ENCODE data around the gene TAF1B. TPM values are rescaled to one million over a fixed set of nuclear protein-coding genes. Genes with fewer than 3 reads are reported as not detected.

Gene TAF1B
- total and polyA plus RNA-seq, 9 donors, result 6.4 to 22.0 (median 14.4) TPM

- peaks cover 3% of the 10 kb centered on the region for H3K4me1 ChIP-seq (ENCODE audit: insufficient read depth)
- H3K9me3 ChIP-seq, result no peaks in the 10 kb centered on the region
- 76 to 78% (median 76%) methylated on average over 2 of the region's 2 CpGs for WGBS, 3 donors
- no peak for DNase-seq
- H3K27me3 ChIP-seq, result no peaks in the 10 kb centered on the region
- no peaks in the 10 kb centered on the region for H3K36me3 ChIP-seq
- no peak for TF ChIP-seq EP300 (IDR thresholded peaks at IDR 0.05)
- no peak for TF ChIP-seq CTCF (IDR thresholded peaks at IDR 0.05)
- TF ChIP-seq POLR2A (IDR thresholded peaks at IDR 0.05), result no peak
- intact Hi-C loops (cut with DNase I), result no loop called here
- no peak overlapping the region for H3K27ac ChIP-seq
- H3K4me3 ChIP-seq, result no peak overlapping the region
These were observed 137.2 kb downstream of the TAF1B start for GRCh38 chr2:9980520-9980919.

DNA sequence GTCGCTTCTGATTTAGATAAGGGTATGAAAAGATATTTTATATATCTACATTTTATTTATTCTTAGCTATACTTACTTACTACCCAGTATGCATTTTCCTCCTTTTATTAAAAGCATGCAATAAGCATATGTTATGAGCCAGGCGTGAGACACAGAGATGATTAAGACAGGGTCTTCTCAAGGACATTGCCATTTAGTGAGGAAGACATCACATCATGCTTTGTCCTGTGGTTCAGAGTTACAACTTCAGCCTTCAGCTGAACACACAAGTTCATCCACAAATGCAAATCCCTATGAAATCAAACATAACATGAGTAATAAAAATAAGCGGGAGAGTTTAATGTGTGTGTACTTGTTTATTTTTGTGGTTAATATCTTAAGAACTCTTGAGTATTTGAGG, 138.4 kb downstream of the TAF1B start:
- no peak overlapping the region for H3K4me3 ChIP-seq
- no peaks in the 10 kb centered on the region for H3K9me3 ChIP-seq
- no peak overlapping the region for H3K27ac ChIP-seq
- no peak for DNase-seq
- peaks cover 3% of the 10 kb centered on the region for H3K4me1 ChIP-seq (ENCODE audit: insufficient read depth)
- intact Hi-C loops (cut with DNase I), result loop anchor here in 1 of 4 donors (2.0 kb wide), 1 partner anchor 69 kb away; no protein-coding TSS in a partner anchor
- TF ChIP-seq EP300 (IDR thresholded peaks at IDR 0.05) (no peak), POLR2A (IDR thresholded peaks at IDR 0.05) (no peak), CTCF (IDR thresholded peaks at IDR 0.05) (no peak)
- whole genome bisulfite sequencing, 3 donors, result 83 to 86% (median 84%) methylated on average over 3 of the region's 3 CpGs
- H3K27me3 ChIP-seq, result no peaks in the 10 kb centered on the region
- no peaks in the 10 kb centered on the region for H3K36me3 ChIP-seq

DNA sequence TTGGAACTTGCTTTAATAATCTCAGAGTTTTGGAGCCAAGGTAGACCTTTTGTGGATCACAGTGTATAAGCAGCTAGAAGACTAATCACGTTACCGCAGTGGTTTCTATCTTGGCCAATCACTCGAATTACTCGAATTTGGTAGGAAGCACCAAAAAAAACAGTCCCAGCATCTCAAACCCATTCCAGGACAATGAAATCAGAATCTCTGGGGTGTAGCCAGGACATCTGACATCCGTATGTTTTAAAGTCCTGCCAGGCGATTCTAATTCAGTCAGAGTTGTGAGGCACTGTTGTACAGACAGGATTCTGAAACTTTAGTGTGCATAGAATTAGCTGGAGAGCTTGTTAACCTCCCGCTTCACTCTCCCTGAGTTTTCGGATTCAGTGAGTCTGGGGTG, 139.0 kb downstream of the TAF1B start:
- H3K9me3 ChIP-seq, result no peaks in the 10 kb centered on the region
- H3K4me1 ChIP-seq (ENCODE audit: insufficient read depth), result peaks cover 3% of the 10 kb centered on the region
- WGBS, 3 donors, result 64 to 68% (median 66%) methylated on average over 8 of the region's 8 CpGs
- no peaks in the 10 kb centered on the region for H3K36me3 ChIP-seq
- no peak for DNase-seq
- no peaks in the 10 kb centered on the region for H3K27me3 ChIP-seq
- H3K4me3 ChIP-seq, result no peak overlapping the region
- TF ChIP-seq EP300 (IDR thresholded peaks at IDR 0.05), result no peak
- no peak for TF ChIP-seq CTCF (IDR thresholded peaks at IDR 0.05)
- intact Hi-C loops (cut with DNase I), result loop anchor here in 1 of 4 donors (2.0 kb wide), 1 partner anchor 69 kb away; no protein-coding TSS in a partner anchor
- H3K27ac ChIP-seq, result no peak overlapping the region

DNA sequence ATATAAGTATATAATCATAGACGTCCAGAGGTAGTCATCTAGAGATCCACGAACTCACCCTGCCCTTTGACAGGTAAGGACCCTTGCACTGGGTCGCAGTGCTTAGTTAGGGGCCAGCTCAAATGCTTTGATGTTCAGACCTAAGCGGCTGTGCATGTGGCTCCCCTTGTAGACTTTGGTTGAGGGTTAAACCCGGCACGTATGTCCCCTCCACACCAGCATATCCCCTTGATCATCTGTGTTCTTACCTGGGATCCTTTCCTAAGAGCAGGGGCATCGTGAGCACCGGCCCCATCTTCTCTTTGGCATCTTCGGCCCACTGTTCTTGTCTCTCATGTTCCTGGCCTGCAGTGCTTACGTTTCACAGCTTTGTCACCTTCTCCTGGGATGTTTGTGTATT, 139.6 kb downstream of the TAF1B start:
- TF ChIP-seq POLR2A (IDR thresholded peaks at IDR 0.05), result no peak
- no peaks in the 10 kb centered on the region for H3K36me3 ChIP-seq
- no peak overlapping the region for H3K27ac ChIP-seq
- H3K4me3 ChIP-seq, result no peak overlapping the region
- no peak for DNase-seq
- no peaks in the 10 kb centered on the region for H3K9me3 ChIP-seq
- intact Hi-C loops (cut with DNase I), result loop anchor here in 1 of 4 donors (2.0 kb wide), 1 partner anchor 68 kb away; no protein-coding TSS in a partner anchor
- peaks cover 3% of the 10 kb centered on the region for H3K4me1 ChIP-seq (ENCODE audit: insufficient read depth)
- no peaks in the 10 kb centered on the region for H3K27me3 ChIP-seq
- WGBS, 3 donors, result 92 to 95% (median 93%) methylated on average over 10 of the region's 10 CpGs

DNA sequence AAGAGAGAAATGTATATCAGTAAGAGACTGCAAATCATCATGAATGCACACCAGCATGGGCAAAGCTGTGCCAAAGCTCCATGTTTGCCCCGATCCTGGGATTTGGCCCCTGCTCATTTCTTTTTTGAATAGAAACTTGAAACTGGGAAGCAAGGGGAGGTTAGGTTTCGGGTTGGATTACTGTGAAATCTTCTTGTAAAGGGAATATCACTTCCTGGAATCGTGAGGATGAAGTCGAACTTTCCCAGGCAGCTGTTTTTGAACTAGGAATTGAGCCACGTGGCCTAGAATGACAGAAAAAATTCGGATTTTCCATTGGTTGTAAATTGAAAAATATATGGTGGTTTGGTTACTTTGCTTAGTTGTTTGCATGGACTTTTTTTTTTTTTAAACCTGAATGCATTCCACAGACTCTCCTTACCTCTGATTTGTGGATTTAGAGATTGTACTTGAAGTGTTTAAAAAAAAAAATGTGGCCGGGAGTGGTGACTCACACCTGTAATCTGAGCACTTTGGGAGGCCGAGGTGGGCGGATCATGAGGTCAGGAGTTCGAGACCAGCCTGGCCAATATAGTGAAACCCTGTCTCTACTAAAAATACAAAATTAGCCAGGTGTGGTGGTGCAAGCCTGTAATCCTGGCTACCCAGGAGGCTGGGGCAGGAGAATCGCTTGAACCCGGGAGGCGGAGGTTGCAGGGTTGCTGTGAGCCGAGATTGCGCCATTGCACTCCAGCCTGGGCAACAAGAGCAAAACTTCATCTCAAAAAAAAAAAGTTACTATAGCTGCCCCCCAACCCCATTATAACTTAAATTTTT, 140.3 kb downstream of the TAF1B start:
- H3K9me3 ChIP-seq, result no peaks in the 10 kb centered on the region
- no peak for TF ChIP-seq CTCF (IDR thresholded peaks at IDR 0.05)
- TF ChIP-seq EP300 (IDR thresholded peaks at IDR 0.05), result no peak
- no peak for TF ChIP-seq POLR2A (IDR thresholded peaks at IDR 0.05)
- H3K36me3 ChIP-seq, result no peaks in the 10 kb centered on the region
- H3K4me3 ChIP-seq, result no peak overlapping the region
- 65 to 71% (median 67%) methylated on average over 15 of the region's 15 CpGs for WGBS, 3 donors
- no peaks in the 10 kb centered on the region for H3K27me3 ChIP-seq
- H3K4me1 ChIP-seq (ENCODE audit: insufficient read depth), result peaks cover 3% of the 10 kb centered on the region
- H3K27ac ChIP-seq, result peak overlapping the region in 1 of 2 donors; percentile 1
- DNase-seq, result no peak
- intact Hi-C loops (cut with DNase I), result loop anchor here in 2 of 4 donors (2.0 kb wide), 2 partner anchors 63 to 67 kb away; no protein-coding TSS in a partner anchor

Data from ovary (tissue), 9 donors.